Hepatocyte (in vitro differentiated cells): ENCODE data around the gene SYTL5. TPM values are rescaled to one million over a fixed set of nuclear protein-coding genes. Genes with fewer than 3 reads are reported as not detected.

Experiments
- DNase-seq: peaks from one replicate; pipeline ENCODE4 v3.0.0-alpha.2; 2016; ENCODE audit warnings: low spot score
- H2AFZ ChIP-seq: fragments of 200-600 bp; sonication (generic); 2 replicates; pipeline ENCODE4 v1.6.0; 2016; ENCODE audit warnings: antibody characterized with exemption, mild to moderate bottlenecking
- H3K27ac ChIP-seq: fragments of 200-600 bp; sonication (generic); 2 replicates; pipeline ENCODE4 v1.5.1; 2016; ENCODE audit warnings: mild to moderate bottlenecking
- H3K27me3 ChIP-seq: fragments of 200-600 bp; sonication (generic); 2 replicates; pipeline ENCODE4 v1.6.1; 2016
- H3K36me3 ChIP-seq: fragments of 200-600 bp; sonication (generic); replicated peaks from 2 replicates; pipeline ENCODE4 v1.5.1; 2016; ENCODE audit warnings: low read depth; ENCODE audit not compliant: insufficient read depth
- H3K4me1 ChIP-seq: fragments of 200-600 bp; sonication (generic); 2 replicates; pipeline ENCODE4 v1.5.1; 2016; ENCODE audit warnings: mild to moderate bottlenecking, moderate library complexity; ENCODE audit not compliant: insufficient read depth
- H3K4me2 ChIP-seq: fragments of 200-600 bp; sonication (generic); 2 replicates; pipeline ENCODE4 v1.6.0; 2016
- H3K4me3 ChIP-seq: fragments of 200-600 bp; sonication (generic); 2 replicates; pipeline ENCODE4 v1.5.1; 2016; ENCODE audit warnings: mild to moderate bottlenecking
- H3K79me2 ChIP-seq: fragments of 200-600 bp; sonication (generic); 2 replicates; pipeline ENCODE4 v1.6.0; 2017; ENCODE audit warnings: mild to moderate bottlenecking
- H3K9me2 ChIP-seq: fragments of 200-600 bp; sonication (generic); replicated peaks from 2 replicates; pipeline ENCODE4 v1.6.0; 2017; ENCODE audit warnings: mild to moderate bottlenecking; ENCODE audit not compliant: insufficient read depth
- H3K9me3 ChIP-seq: fragments of 200-600 bp; sonication (generic); 2 replicates; pipeline ENCODE4 v1.5.1; 2016; ENCODE audit warnings: low read depth, mild to moderate bottlenecking
- H4K20me1 ChIP-seq: fragments of 200-600 bp; sonication (generic); 2 replicates; pipeline ENCODE4 v1.6.0; 2016; ENCODE audit warnings: mild to moderate bottlenecking; ENCODE audit not compliant: insufficient read depth, poor library complexity, severe bottlenecking
- CTCF ChIP-seq: fragments of 200-600 bp; sonication (generic); IDR thresholded peaks from 2 replicates; pipeline ENCODE4 v1.5.1; 2016; ENCODE audit warnings: antibody characterized with exemption, mild to moderate bottlenecking; ENCODE audit not compliant: poor library complexity
- EZH2 ChIP-seq: fragments of 200-600 bp; sonication (generic); IDR thresholded peaks from 2 replicates; pipeline ENCODE4 v1.6.1; 2016; ENCODE audit warnings: antibody characterized with exemption, mild to moderate bottlenecking, borderline replicate concordance
- EZH2phosphoT487 ChIP-seq: fragments of 200-600 bp; sonication (generic); IDR thresholded peaks from one replicate; pipeline ENCODE4 v1.6.1; 2018; ENCODE audit warnings: antibody characterized with exemption, mild to moderate bottlenecking, low read depth, moderate library complexity; ENCODE audit not compliant: unreplicated experiment, severe bottlenecking
- WGBS: methylation state at CpG from one replicate; pipeline ENCODE4 v1.1.6; 2016; ENCODE audit warnings: low lambda C conversion rate; ENCODE audit errors: missing lambda C conversion rate; 5-methylcytosine and 5-hydroxymethylcytosine counted together
- polyA plus RNA-seq: library from polyadenylated mRNA; unstranded; fragments of >200 nt; fragmentation: Nextera tagmentation; extraction: Ambion mirVana; gene quantifications from 2 replicates; pipeline ENCODE4 v1.2.1, GENCODE V29; 2016
- total RNA-seq: library from RNA; depleted of rRNA; stranded (reverse); fragments of >200 nt; gene quantifications from 2 replicates; pipeline ENCODE4 v1.2.3, GENCODE V29; 2014

The SYTL5 gene
- total and polyA plus RNA-seq, 2 experiments from 2014 or later = 1.2 to 8.0 TPM

- no peak overlapping the region for H3K4me3 ChIP-seq
- TF ChIP-seq EZH2phosphoT487 (no peak), CTCF (no peak), EZH2 (no peak)
- no peaks in the 10 kb centered on the region for H3K9me2 ChIP-seq
- no peaks in the 10 kb centered on the region for H3K4me1 ChIP-seq
- H2AFZ ChIP-seq = no peak overlapping the region
- H3K36me3 ChIP-seq = no peaks in the 10 kb centered on the region
- no peaks in the 10 kb centered on the region for H4K20me1 ChIP-seq
- no peak overlapping the region for H3K27ac ChIP-seq
- no peak for DNase-seq
- no peaks in the 10 kb centered on the region for H3K9me3 ChIP-seq
- no peak overlapping the region for H3K4me2 ChIP-seq
- H3K27me3 ChIP-seq = no peaks in the 10 kb centered on the region
- WGBS = 87% methylated on average over 2 of the region's 2 CpGs
- no peaks in the 10 kb centered on the region for H3K79me2 ChIP-seq
These were observed 132.0 kb downstream of the SYTL5 start for GRCh38 chrX:38138157-38138891.

DNA sequence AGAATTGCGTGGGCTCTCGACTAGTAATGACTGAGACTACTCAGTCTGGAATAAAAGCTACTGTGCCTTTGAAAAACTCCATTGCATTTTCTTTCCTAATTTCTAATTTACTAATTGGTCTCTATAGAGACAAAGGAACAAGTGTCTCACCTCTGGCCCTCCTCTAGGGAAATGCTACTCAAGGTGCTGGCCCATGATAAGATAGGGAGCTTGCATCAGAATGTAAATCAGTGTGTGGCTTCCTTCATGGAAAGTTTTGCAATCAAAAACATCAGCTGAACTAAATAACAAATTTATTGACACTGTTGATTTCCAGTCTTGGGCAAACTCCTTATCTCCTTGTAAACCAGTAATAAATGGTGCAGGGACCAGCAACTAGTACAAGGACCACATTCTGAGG, 132.5 kb downstream of the SYTL5 start:
- Histone ChIP-seq H3K27me3 (no peaks in the 10 kb centered on the region), H2AFZ (no peak overlapping the region), H3K36me3 (no peaks in the 10 kb centered on the region), H4K20me1 (no peaks in the 10 kb centered on the region), H3K9me3 (no peaks in the 10 kb centered on the region), H3K79me2 (no peaks in the 10 kb centered on the region), H3K9me2 (no peaks in the 10 kb centered on the region), H3K4me1 (no peaks in the 10 kb centered on the region), H3K27ac (no peak overlapping the region), H3K4me3 (no peak overlapping the region), H3K4me2 (no peak overlapping the region)
- no peak for DNase-seq
- 72% methylated on average over 2 of the region's 2 CpGs for WGBS
- TF ChIP-seq CTCF = no peak
- TF ChIP-seq EZH2phosphoT487 = no peak
- no peak for TF ChIP-seq EZH2

GRCh38 chrX:38142610-38143009, 136.3 kb downstream of the SYTL5 start:
- Histone ChIP-seq H3K27me3 (no peaks in the 10 kb centered on the region), H3K9me2 (no peaks in the 10 kb centered on the region), H4K20me1 (no peaks in the 10 kb centered on the region), H3K27ac (no peak overlapping the region), H3K4me3 (no peak overlapping the region), H3K79me2 (no peaks in the 10 kb centered on the region), H2AFZ (no peak overlapping the region), H3K36me3 (no peaks in the 10 kb centered on the region), H3K4me2 (no peak overlapping the region), H3K9me3 (no peaks in the 10 kb centered on the region), H3K4me1 (no peaks in the 10 kb centered on the region)
- no peak for DNase-seq
- TF ChIP-seq EZH2phosphoT487 (no peak), CTCF (no peak), EZH2 (no peak)
- WGBS = 63% methylated on average over 1 of the region's 1 CpG

- Histone ChIP-seq H3K4me1 (peaks cover under 1% of the 10 kb centered on the region), H3K4me3 (no peak overlapping the region), H3K9me3 (no peaks in the 10 kb centered on the region), H3K9me2 (no peaks in the 10 kb centered on the region), H3K36me3 (no peaks in the 10 kb centered on the region), H3K79me2 (no peaks in the 10 kb centered on the region), H3K27ac (no peak overlapping the region), H4K20me1 (no peaks in the 10 kb centered on the region), H2AFZ (no peak overlapping the region), H3K27me3 (no peaks in the 10 kb centered on the region), H3K4me2 (no peak overlapping the region)
- WGBS = 65% methylated on average over 2 of the region's 2 CpGs
- DNase-seq = no peak
- TF ChIP-seq EZH2phosphoT487 (no peak), CTCF (no peak), EZH2 (no peak)
These were observed 142.7 kb downstream of the SYTL5 start for GRCh38 chrX:38149016-38149415.
